Thymus (tissue), 14 donors: ENCODE data around the gene ING3. TPM values are rescaled to one million over a fixed set of nuclear protein-coding genes. Genes with fewer than 3 reads are reported as not detected.

Experiments
- DNase-seq, 9 donors: peaks; one replicate each; pipeline ENCODE4 v3.0.0-alpha.2; 2013; ENCODE audit warnings: low spot score in 9 of 9, low read depth in 6 of 9, missing footprints in 1 of 9
- H3K27ac ChIP-seq, 2 donors: one replicate each; pipeline ENCODE4 v1.5.1; 2013; ENCODE audit warnings: control low read depth in 1 of 2, low read depth in 1 of 2, low read length in 1 of 2, mild to moderate bottlenecking in 1 of 2, moderate library complexity in 1 of 2
- H3K27me3 ChIP-seq, 2 donors: one replicate each; pipeline ENCODE4 v1.5.1; 2013; ENCODE audit warnings: low read length in 1 of 2; ENCODE audit not compliant: control insufficient read depth in 2 of 2, insufficient read depth in 1 of 2
- H3K36me3 ChIP-seq, 2 donors: one replicate each; pipeline ENCODE4 v1.5.1; 2013; ENCODE audit warnings: low read length in 1 of 2, mild to moderate bottlenecking in 1 of 2, moderate library complexity in 1 of 2; ENCODE audit not compliant: control insufficient read depth in 2 of 2, insufficient read depth in 2 of 2
- H3K4me1 ChIP-seq, 2 donors: one replicate each; pipeline ENCODE4 v1.5.1; 2013; ENCODE audit warnings: low read length in 2 of 2; ENCODE audit not compliant: control insufficient read depth in 2 of 2, insufficient read depth in 2 of 2
- H3K4me3 ChIP-seq, 2 donors: one replicate each; pipeline ENCODE4 v1.5.1; 2013; ENCODE audit warnings: low read length in 2 of 2, control low read depth in 1 of 2, mild to moderate bottlenecking in 1 of 2
- H3K9me3 ChIP-seq, 2 donors: one replicate each; pipeline ENCODE4 v1.5.1; 2013; ENCODE audit warnings: low read length in 1 of 2, mild to moderate bottlenecking in 1 of 2; ENCODE audit not compliant: control insufficient read depth in 2 of 2, insufficient read depth in 1 of 2
- WGBS: extraction: QIAGEN DNeasy Blood & Tissue Kit; methylation state at CpG from one replicate; pipeline ENCODE4 v1.1.7; 2013; 5-methylcytosine and 5-hydroxymethylcytosine counted together
- long read RNA-seq, 10 donors: transcript quantifications; one replicate each; lab custom pipeline, GENCODE V29; 2026
- polyA plus RNA-seq: library from polyadenylated mRNA; stranded (reverse); fragments of 200-250 nt; gene quantifications from one replicate; pipeline ENCODE4 v1.2.3, GENCODE V29; 2013
- total RNA-seq: library from RNA; stranded (reverse); fragments of 120-200 nt; gene quantifications from one replicate; pipeline ENCODE4 v1.2.4, GENCODE V29; 2013
- donor health status: healthy.

The ING3 gene, protein sequence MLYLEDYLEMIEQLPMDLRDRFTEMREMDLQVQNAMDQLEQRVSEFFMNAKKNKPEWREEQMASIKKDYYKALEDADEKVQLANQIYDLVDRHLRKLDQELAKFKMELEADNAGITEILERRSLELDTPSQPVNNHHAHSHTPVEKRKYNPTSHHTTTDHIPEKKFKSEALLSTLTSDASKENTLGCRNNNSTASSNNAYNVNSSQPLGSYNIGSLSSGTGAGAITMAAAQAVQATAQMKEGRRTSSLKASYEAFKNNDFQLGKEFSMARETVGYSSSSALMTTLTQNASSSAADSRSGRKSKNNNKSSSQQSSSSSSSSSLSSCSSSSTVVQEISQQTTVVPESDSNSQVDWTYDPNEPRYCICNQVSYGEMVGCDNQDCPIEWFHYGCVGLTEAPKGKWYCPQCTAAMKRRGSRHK
- total RNA-seq (27.2 TPM), polyA plus RNA-seq (16.4 TPM)
- long read RNA-seq, donor 1, partial matches to known transcripts: 0 of 4 reads
- long read RNA-seq, donor 1, other reads (novel, unspliced or antisense): 0 of 4 reads
- long read RNA-seq, donor 2: 0 reads
- long read RNA-seq, donor 3, transcript ING3-202 (5 exons, 1,222 nt): minor isoform, 15 of 77 reads
- long read RNA-seq, donor 3, transcript ING3-205 (4 exons, 1,723 nt): minor isoform, 7 of 77 reads
- long read RNA-seq, donor 3, transcript ING3-201 (12 exons, 3,777 nt): major isoform, 16 of 77 reads
- long read RNA-seq, donor 3, partial matches to known transcripts: 35 of 77 reads
- long read RNA-seq, donor 3, other reads (novel, unspliced or antisense): 0 of 77 reads
- long read RNA-seq, donor 4, transcript ING3-201 (12 exons, 3,777 nt): major isoform, 7 of 15 reads
- long read RNA-seq, donor 4, partial matches to known transcripts: 0 of 15 reads
- long read RNA-seq, donor 4, other reads (novel, unspliced or antisense): 0 of 15 reads
- long read RNA-seq, donor 5, transcript ING3-201 (12 exons, 3,777 nt): minor isoform, 13 of 43 reads
- long read RNA-seq, donor 5, transcript ING3-205 (4 exons, 1,723 nt): minor isoform, 7 of 43 reads
- long read RNA-seq, donor 5, transcript ING3-202 (5 exons, 1,222 nt): major isoform, 16 of 43 reads
- long read RNA-seq, donor 5, partial matches to known transcripts: 5 of 43 reads
- long read RNA-seq, donor 5, other reads (novel, unspliced or antisense): 0 of 43 reads
- long read RNA-seq, donor 6, transcript ING3-201 (12 exons, 3,777 nt): major isoform, 9 of 33 reads
- long read RNA-seq, donor 6, partial matches to known transcripts: 15 of 33 reads
- long read RNA-seq, donor 6, other reads (novel, unspliced or antisense): 0 of 33 reads
- long read RNA-seq, donor 7, transcript ING3-205 (4 exons, 1,723 nt): minor isoform, 6 of 24 reads
- long read RNA-seq, donor 7, transcript ING3-202 (5 exons, 1,222 nt): minor isoform, 5 of 24 reads
- long read RNA-seq, donor 7, transcript ING3-201 (12 exons, 3,777 nt): major isoform, 9 of 24 reads
- long read RNA-seq, donor 7, partial matches to known transcripts: 0 of 24 reads
- long read RNA-seq, donor 7, other reads (novel, unspliced or antisense): 0 of 24 reads
- long read RNA-seq, donor 8, partial matches to known transcripts: 0 of 4 reads
- long read RNA-seq, donor 8, other reads (novel, unspliced or antisense): 0 of 4 reads
- long read RNA-seq, donor 9, transcript ING3-201 (12 exons, 3,777 nt): major isoform, 6 of 18 reads
- long read RNA-seq, donor 9, partial matches to known transcripts: 5 of 18 reads
- long read RNA-seq, donor 9, other reads (novel, unspliced or antisense): 0 of 18 reads
- long read RNA-seq, donor 10, transcript ING3-201 (12 exons, 3,777 nt): major isoform, 7 of 16 reads
- long read RNA-seq, donor 10, partial matches to known transcripts: 0 of 16 reads
- long read RNA-seq, donor 10, other reads (novel, unspliced or antisense): 0 of 16 reads

DNA sequence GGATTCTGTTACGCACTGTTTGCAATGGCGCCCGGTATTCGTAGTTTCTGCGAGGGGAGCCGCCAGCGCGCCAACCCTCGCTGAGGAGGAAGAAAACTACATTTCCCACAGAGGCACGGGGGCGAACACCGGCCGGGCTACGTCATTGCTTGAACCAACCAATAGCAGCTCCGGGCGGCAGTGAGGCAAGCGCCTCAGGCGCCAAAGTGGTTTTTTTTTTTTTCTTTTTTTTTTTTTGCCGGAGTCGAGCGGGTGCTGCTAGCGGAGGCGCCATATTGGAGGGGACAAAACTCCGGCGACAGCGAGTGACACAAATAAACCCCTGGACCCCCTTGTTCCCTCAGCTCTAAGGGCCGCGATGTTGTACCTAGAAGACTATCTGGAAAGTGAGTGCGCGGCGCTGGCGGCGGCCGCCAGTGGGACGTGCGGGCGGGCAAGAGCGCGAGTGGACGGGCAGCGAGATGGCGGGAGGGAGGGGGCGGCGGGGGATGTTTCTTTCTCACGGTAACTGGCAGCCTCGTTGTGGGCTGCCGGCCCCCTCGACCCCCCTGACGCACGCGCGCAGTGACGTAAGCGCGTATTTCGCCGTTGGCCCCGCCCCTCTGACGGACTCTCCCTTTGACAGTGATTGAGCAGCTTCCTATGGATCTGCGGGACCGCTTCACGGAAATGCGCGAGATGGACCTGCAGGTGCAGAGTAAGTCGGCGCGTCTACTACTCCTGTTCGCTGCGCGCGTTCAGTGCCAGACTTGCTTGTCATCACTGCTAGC is at the start of gene ING3:
ING3 (plus strand) TSS at position 239 of the 770 bp plus-strand sequence; CDS start at position 359, 120 bp downstream.
- peak within 1 kb of the TSS; percentile 99 to 100 for H3K27ac ChIP-seq
- WGBS: under 1% methylated on average over 71 of the region's 71 CpGs
- peaks cover 0 to 3% of the 10 kb centered on the region in 2 donors for H3K4me1 ChIP-seq
- H3K9me3 ChIP-seq: no peaks in the 10 kb centered on the region
- H3K27me3 ChIP-seq: no peaks in the 10 kb centered on the region
- H3K4me3 ChIP-seq: peak within 1 kb of the TSS; percentile 67 to 70
- peak; percentile 93 to 99 (median 97) for DNase-seq
- H3K36me3 ChIP-seq: peaks cover 0 to 26% of the 10 kb centered on the region in 2 donors

DNA sequence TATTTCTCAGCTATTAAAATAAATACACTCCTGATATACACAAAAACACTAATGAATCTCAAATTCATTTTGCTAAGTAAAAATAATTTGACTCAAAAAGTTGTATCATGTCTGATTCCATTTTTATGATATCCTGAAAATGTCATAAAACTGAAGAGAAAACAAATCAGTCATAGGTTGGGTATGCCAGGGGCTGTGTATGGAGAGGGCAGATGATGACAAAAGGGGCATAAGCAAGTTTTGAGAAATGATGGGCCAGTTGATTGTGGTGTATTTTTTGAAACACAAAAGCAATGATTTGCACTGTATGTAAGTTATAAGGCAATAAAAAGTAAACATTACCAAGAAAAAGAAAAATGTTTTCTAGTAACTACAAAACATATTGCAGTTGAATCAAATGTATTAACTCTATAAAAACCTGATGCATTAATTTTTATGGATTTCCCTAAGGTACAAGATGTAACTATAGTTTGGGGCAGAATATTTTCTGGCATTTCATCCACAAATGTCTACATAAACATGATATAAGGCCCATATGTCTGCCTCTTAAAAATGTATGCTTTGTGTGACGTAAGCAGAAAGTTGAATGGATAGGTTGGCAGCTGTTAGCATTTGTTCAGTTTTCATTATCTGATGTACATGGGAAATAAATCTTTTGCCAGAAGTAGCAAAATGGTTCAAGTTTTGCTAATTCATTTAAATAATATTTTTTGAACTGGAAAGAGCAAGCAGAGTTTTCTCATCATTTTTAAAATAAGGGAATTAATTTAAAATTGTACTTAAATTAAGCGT is 35.1 kb upstream of the ING3 start:
- WGBS: 96% methylated on average over 2 of the region's 2 CpGs
- no peaks in the 10 kb centered on the region for H3K9me3 ChIP-seq

DNA sequence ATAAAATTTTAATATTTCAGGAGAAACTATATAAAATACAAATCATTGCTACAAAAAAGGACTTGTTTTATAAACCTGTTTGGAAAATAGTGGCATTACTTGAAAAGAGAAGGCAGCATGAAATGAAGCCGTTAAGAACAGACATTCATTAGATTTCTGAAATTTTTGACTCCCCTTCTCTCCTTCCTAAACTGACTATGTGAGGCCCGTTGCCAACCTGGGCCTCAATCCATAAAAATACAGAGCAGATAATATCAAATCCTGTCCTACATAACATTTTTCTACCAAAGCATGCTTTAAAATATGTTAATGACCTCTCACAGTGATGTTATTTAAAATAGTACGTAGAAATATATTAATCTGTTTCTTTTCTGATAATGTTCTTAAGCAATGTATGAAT is 34.5 kb upstream of the ING3 start:
- DNase-seq: no peak
- WGBS: 89% methylated on average over 3 of the region's 3 CpGs
- no peak overlapping the region for H3K27ac ChIP-seq
- no peak overlapping the region for H3K4me3 ChIP-seq
- no peaks in the 10 kb centered on the region for H3K4me1 ChIP-seq
- no peaks in the 10 kb centered on the region for H3K36me3 ChIP-seq
- H3K9me3 ChIP-seq: no peaks in the 10 kb centered on the region
- no peaks in the 10 kb centered on the region for H3K27me3 ChIP-seq

More for the DNA sequence above, 35.1 kb upstream of the ING3 start:
- H3K4me3 ChIP-seq: no peak overlapping the region
- no peak overlapping the region for H3K27ac ChIP-seq
- no peak for DNase-seq
- H3K4me1 ChIP-seq: no peaks in the 10 kb centered on the region
- H3K36me3 ChIP-seq: no peaks in the 10 kb centered on the region
- no peaks in the 10 kb centered on the region for H3K27me3 ChIP-seq

DNA sequence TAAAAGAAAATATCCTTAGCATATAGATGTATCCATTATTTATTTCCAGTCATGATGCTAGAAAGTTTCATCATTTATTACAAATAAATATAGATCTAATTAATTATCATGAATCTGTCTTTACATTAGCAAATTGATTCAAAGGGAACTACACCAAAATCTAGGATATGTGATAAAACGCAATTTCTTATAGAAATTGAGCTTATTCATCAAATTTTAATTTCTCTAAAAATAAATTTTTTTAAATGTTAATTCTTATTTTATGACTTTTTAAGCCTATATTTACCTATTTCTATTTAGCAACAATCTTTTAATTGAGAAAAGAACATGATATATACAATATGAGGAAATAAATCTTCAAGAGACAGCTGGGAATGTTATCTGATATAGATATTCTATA is 34.0 kb upstream of the ING3 start:
- H3K36me3 ChIP-seq: no peaks in the 10 kb centered on the region
- 97% methylated on average over 1 of the region's 1 CpG for WGBS
- H3K27ac ChIP-seq: no peak overlapping the region
- H3K9me3 ChIP-seq: no peaks in the 10 kb centered on the region
- DNase-seq: no peak
- no peak overlapping the region for H3K4me3 ChIP-seq
- H3K27me3 ChIP-seq: no peaks in the 10 kb centered on the region
- no peaks in the 10 kb centered on the region for H3K4me1 ChIP-seq

DNA sequence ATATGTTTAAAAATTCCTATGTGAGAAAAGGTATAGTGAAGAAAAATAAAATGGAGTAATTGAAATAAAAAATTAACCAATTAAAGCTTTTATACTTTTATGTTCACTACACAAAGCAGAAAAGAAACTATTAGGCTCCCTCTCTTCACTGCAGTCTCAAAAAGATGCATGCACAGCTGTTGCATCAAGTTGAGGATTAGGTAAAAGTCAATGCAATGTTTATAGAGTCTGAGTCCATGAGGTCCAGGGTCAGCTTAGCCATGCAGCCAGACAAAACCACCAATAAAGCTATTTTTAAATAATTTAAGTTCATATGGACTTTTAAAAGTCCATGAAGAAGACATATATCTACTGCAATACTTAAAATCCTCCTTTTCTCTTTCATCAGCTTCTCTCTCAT is 31.1 kb upstream of the ING3 start:
- Histone ChIP-seq H3K27ac (no peak overlapping the region), H3K4me1 (no peaks in the 10 kb centered on the region), H3K27me3 (no peaks in the 10 kb centered on the region), H3K36me3 (no peaks in the 10 kb centered on the region), H3K9me3 (no peaks in the 10 kb centered on the region), H3K4me3 (no peak overlapping the region)
- no peak for DNase-seq

DNA sequence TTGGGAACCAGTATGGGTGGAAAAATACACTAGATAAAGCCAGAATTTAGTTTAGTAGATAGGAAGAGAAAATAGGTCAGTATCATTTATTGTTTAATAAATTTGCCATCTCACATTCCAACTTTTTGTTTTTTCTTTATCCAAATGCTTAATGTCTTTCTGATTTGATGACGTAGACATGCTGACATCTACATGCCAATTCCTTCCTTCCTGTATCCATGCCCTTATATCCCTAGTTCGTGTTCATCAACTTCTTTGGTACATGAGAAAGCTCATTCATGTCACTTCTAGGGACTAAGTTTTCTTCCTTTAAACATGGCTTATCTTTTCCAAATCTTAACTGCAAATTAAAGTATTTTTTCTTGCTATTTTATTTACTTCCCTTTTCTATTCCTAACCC is 30.5 kb upstream of the ING3 start:
- no peak overlapping the region for H3K4me3 ChIP-seq
- WGBS: 46% methylated on average over 2 of the region's 2 CpGs
- no peak overlapping the region for H3K27ac ChIP-seq
- no peaks in the 10 kb centered on the region for H3K27me3 ChIP-seq
- no peaks in the 10 kb centered on the region for H3K9me3 ChIP-seq
- H3K36me3 ChIP-seq: no peaks in the 10 kb centered on the region
- H3K4me1 ChIP-seq: no peaks in the 10 kb centered on the region
- no peak for DNase-seq

DNA sequence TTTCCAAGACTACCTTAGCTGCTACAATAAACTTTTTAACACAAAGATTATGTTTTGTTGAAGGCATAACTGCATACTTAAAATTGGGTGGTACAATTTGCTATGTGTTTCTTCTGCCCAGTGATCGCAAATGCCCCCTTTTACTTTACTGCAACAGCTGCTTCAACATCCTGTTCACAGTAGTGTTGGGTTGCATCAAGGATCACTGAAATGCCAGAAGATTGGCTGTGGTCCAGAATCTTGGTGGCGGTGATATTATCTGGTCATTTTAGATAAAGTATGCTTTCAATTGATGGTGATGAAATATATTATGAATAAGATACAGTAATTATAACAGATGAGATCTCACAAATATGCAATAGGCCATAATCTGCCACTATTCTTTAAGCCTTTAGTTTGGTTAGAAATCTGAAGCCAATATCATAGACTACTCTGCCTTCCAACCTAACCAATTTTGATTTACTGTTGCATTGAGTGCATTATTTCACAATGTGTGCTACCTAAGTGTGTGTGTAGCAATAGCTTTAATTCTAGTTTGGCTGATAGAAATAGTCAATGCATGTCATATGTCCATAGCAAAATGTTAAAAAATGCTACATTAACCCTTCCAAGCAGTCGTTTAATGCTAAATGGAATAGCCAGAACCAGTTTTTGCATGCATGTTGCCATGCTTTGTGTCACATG is 29.8 kb upstream of the ING3 start:
- H3K27me3 ChIP-seq: no peaks in the 10 kb centered on the region
- no peaks in the 10 kb centered on the region for H3K9me3 ChIP-seq
- 88% methylated on average over 3 of the region's 3 CpGs for WGBS
- DNase-seq: no peak
- no peak overlapping the region for H3K4me3 ChIP-seq
- H3K27ac ChIP-seq: no peak overlapping the region
- H3K4me1 ChIP-seq: no peaks in the 10 kb centered on the region
- no peaks in the 10 kb centered on the region for H3K36me3 ChIP-seq
